ENCODE data around the gene ZNF805. TPM values are rescaled to one million over a fixed set of nuclear protein-coding genes. Genes with fewer than 3 reads are reported as not detected.

Gene ZNF805
- total and polyA plus RNA-seq, 12 donors, result 0.84 to 29.7 (median 18.6) TPM

DNA sequence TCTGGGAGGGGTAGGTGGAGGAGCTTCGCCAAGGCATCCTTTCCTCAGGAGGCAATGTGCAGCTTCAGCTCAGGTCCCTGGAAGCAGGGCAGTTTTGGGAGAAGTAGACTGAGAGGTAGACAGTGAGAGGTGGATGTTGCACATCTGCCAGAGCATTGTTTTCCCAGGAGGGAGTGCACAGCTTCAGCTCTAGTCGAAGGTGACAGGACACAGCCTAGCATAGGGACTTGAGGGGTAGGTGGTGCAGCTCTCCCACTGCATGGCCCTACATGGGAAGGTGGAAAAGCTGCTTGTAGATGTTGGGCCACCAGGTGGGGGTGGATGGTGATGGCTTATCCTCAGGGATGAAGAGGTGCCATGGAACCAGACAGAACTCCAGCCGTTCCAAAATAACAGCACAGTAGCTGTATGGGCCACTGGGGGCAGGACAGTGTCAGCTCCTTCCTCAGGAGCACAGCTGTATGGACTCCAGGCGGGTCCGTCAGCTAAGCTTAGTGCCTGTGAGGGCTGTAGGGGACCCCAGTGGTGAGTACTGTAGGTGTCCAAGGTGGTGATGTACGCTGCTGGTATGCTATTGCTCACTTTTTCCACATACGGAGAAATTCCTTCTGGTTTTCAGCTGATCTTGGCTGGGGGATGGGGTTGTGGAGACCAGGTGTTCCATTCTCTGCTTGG is 62.4 kb downstream of the ZNF805 start:
- Histone ChIP-seq H3K4me1 (replicated peaks in 1 of 2) (peaks cover 12 to 13% of the 10 kb centered on the region in 2 donors), H3K27ac (peak overlapping the region in 4 of 5 donors; percentile 18 to 82 (median 48)), H3K27me3 (no peaks in the 10 kb centered on the region), H3K36me3 (replicated peaks in 1 of 2) (peaks cover 0 to 10% of the 10 kb centered on the region in 2 donors), H3K9me3 (replicated peaks in 1 of 3) (no peaks in the 10 kb centered on the region), H3K4me3 (no peak overlapping the region)
- no peak for TF ChIP-seq POLR2A (IDR thresholded peaks at IDR 0.05)
- TF ChIP-seq, protein P1, sequence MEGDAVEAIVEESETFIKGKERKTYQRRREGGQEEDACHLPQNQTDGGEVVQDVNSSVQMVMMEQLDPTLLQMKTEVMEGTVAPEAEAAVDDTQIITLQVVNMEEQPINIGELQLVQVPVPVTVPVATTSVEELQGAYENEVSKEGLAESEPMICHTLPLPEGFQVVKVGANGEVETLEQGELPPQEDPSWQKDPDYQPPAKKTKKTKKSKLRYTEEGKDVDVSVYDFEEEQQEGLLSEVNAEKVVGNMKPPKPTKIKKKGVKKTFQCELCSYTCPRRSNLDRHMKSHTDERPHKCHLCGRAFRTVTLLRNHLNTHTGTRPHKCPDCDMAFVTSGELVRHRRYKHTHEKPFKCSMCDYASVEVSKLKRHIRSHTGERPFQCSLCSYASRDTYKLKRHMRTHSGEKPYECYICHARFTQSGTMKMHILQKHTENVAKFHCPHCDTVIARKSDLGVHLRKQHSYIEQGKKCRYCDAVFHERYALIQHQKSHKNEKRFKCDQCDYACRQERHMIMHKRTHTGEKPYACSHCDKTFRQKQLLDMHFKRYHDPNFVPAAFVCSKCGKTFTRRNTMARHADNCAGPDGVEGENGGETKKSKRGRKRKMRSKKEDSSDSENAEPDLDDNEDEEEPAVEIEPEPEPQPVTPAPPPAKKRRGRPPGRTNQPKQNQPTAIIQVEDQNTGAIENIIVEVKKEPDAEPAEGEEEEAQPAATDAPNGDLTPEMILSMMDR (IDR thresholded peaks at IDR 0.05), result no peak
- intact Hi-C loops (cut with DNase I), result no loop called here
- DNase-seq, result peak in 1 of 7 donors; percentile 11
- WGBS, 4 donors, result 74 to 84% (median 79%) methylated on average over 4 to 7 of the region's 7 CpGs

Other genes with a start within 250 kb of the ZNF805 start
- not detected for gene USP29, start 120.6 kb upstream of the ZNF805 start, total RNA-seq
- not detected for gene USP29, start 120.6 kb upstream of the ZNF805 start, polyA plus RNA-seq
- not detected for gene ZIM3, start 95.4 kb upstream of the ZNF805 start, total RNA-seq
- not detected for gene ZIM3, start 95.4 kb upstream of the ZNF805 start, polyA plus RNA-seq
- not detected for gene DUXA, start 73.1 kb upstream of the ZNF805 start, total RNA-seq
- not detected for gene DUXA, start 73.1 kb upstream of the ZNF805 start, polyA plus RNA-seq
- gene ZNF264, start 49.1 kb upstream of the ZNF805 start, total RNA-seq, result 10 to 100 TPM; 11.8 to 78.1 (median 37.0) TPM
- 1 to 10 TPM; 6.4 to 9.8 (median 7.9) TPM for gene ZNF264, start 49.1 kb upstream of the ZNF805 start, polyA plus RNA-seq
- gene AURKC, start 9.6 kb upstream of the ZNF805 start, total RNA-seq, result 1 to 10 TPM in 3 of 9 donors, under 1 TPM in 4, not detected in 2; 0.50 to 2.4 (median 0.90) TPM
- 1 to 10 TPM; 1.9 to 5.0 (median 2.1) TPM for gene AURKC, start 9.6 kb upstream of the ZNF805 start, polyA plus RNA-seq
- 100 to 1,000 TPM in 1 of 9 donors, 10 to 100 TPM in 8; 36.6 to 107 (median 60.4) TPM for gene ZNF460, start 39.9 kb downstream of the ZNF805 start, total RNA-seq
- gene ZNF460, start 39.9 kb downstream of the ZNF805 start, polyA plus RNA-seq, result 1 to 10 TPM in 2 of 3 donors, under 1 TPM in 1; 0.54 to 9.3 (median 1.8) TPM
- 10 to 100 TPM in 5 of 9 donors, 1 to 10 TPM in 4; 7.2 to 17.8 (median 10.4) TPM for gene ZNF543, start 79.8 kb downstream of the ZNF805 start, total RNA-seq
- gene ZNF543, start 79.8 kb downstream of the ZNF805 start, polyA plus RNA-seq, result 1 to 10 TPM; 1.1 to 2.4 (median 1.9) TPM
- 10 to 100 TPM in 7 of 9 donors, 1 to 10 TPM in 2; 8.1 to 14.3 (median 12.4) TPM for gene ZNF304, start 110.6 kb downstream of the ZNF805 start, total RNA-seq
- gene ZNF304, start 110.6 kb downstream of the ZNF805 start, polyA plus RNA-seq, result 1 to 10 TPM; 4.0 to 8.3 (median 5.2) TPM
- 10 to 100 TPM; 12.6 to 42.5 (median 21.6) TPM for gene TRAPPC2B, start 122.9 kb downstream of the ZNF805 start, total RNA-seq
- gene TRAPPC2B, start 122.9 kb downstream of the ZNF805 start, polyA plus RNA-seq, result 10 to 100 TPM; 24.9 to 72.8 (median 40.5) TPM
- 1 to 10 TPM; 1.1 to 9.8 (median 4.5) TPM for gene ZNF547, start 122.9 kb downstream of the ZNF805 start, total RNA-seq
- gene ZNF547, start 122.9 kb downstream of the ZNF805 start, polyA plus RNA-seq, result 10 to 100 TPM in 1 of 3 donors, 1 to 10 TPM in 2; 2.1 to 10.9 (median 5.3) TPM
- 10 to 100 TPM in 8 of 9 donors, 1 to 10 TPM in 1; 8.5 to 21.7 (median 17.3) TPM for gene ZNF548, start 149.2 kb downstream of the ZNF805 start, total RNA-seq
- gene ZNF548, start 149.2 kb downstream of the ZNF805 start, polyA plus RNA-seq, result 10 to 100 TPM in 1 of 3 donors, 1 to 10 TPM in 2; 4.6 to 10.0 (median 8.1) TPM
- 10 to 100 TPM in 5 of 9 donors, 1 to 10 TPM in 4; 3.6 to 16.5 (median 10.6) TPM for gene ZNF17, start 170.5 kb downstream of the ZNF805 start, total RNA-seq
- 1 to 10 TPM; 2.8 to 5.5 (median 4.7) TPM for gene ZNF17, start 170.5 kb downstream of the ZNF805 start, polyA plus RNA-seq
- gene ZNF749, start 194.7 kb downstream of the ZNF805 start, total RNA-seq, result 10 to 100 TPM in 5 of 9 donors, 1 to 10 TPM in 4; 3.0 to 26.3 (median 12.3) TPM
- 10 to 100 TPM in 1 of 3 donors, 1 to 10 TPM in 2; 2.3 to 13.1 (median 2.5) TPM for gene ZNF749, start 194.7 kb downstream of the ZNF805 start, polyA plus RNA-seq
- gene VN1R1, start 216.5 kb downstream of the ZNF805 start, total RNA-seq, result 1 to 10 TPM in 4 of 9 donors, under 1 TPM in 5; 0.26 to 3.0 (median 0.86) TPM
- 1 to 10 TPM in 1 of 3 donors, under 1 TPM in 1, not detected in 1; 0.40 to 1.2 TPM for gene VN1R1, start 216.5 kb downstream of the ZNF805 start, polyA plus RNA-seq
- 10 to 100 TPM; 14.9 to 27.9 (median 19.4) TPM for gene ZNF772, start 236.9 kb downstream of the ZNF805 start, total RNA-seq
- gene ZNF772, start 236.9 kb downstream of the ZNF805 start, polyA plus RNA-seq, result 1 to 10 TPM; 1.4 to 9.1 (median 2.9) TPM
- gene ZNF419, start 247.1 kb downstream of the ZNF805 start, total RNA-seq, result 10 to 100 TPM in 8 of 9 donors, 1 to 10 TPM in 1; 5.0 to 16.5 (median 14.0) TPM
- gene ZNF419, start 247.1 kb downstream of the ZNF805 start, polyA plus RNA-seq, result 10 to 100 TPM in 2 of 3 donors, 1 to 10 TPM in 1; 9.0 to 13.0 (median 12.9) TPM